ENCODE data around the gene MYL6B. TPM values are rescaled to one million over a fixed set of nuclear protein-coding genes. Genes with fewer than 3 reads are reported as not detected.

MYL6B gene
- total and polyA plus RNA-seq, 12 donors: 31.9 to 64.0 (median 49.9) TPM

DNA sequence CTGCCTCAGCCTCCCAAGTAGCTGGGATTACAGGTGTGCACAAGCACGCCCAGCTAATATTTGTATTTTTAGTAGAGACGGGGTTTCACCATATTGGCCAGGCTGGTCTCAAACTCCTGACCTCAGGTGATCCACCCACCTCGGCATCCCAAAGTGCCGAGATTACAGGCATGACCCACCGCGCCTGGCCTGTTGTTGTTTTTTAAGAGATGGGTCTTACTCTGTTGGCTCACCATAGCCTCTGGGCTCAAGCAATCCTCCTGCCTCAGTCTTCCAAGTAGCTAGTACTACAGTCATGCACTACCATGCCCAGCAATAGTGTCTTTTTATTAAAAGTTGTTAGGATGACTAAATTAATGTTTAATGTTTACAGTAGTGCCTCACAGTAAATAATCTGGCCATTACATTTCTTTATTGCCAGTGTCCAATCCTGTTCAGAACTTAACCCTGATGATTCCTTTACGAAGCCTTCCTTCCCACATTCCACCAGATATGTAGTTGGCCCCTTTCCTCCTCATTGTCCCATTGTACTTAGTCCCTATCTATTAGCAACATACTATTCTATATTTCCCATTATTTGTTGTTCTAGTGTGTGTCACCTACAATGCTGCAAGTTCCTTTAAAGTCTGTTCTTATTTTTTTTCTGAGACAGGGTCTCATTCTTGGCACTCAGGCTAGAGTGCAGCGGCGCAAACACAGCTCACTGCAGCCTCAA is 45.7 kb downstream of the MYL6B start:
- Histone ChIP-seq H3K36me3 (no peaks in the 10 kb centered on the region), H3K27me3 (no peaks in the 10 kb centered on the region), H3K4me3 (no peak overlapping the region), H3K27ac (no peak overlapping the region), H3K4me1 (peaks cover 0 to 8% (median 0%) of the 10 kb centered on the region in 9 donors), H3K9me3 (no peaks in the 10 kb centered on the region)
- ATAC-seq (no peak), DNase-seq (no peak)
- no peak for TF ChIP-seq CTCF (IDR thresholded peaks at IDR 0.05)
- intact Hi-C loops (cut with DNase I): loop anchor here in 1 of 10 donors (10.0 kb wide), 1 partner anchor 267 kb away; the partner anchor contains the start of gene SPRYD4
- WGBS, 2 donors: 82 to 87% methylated on average over 9 of the region's 9 CpGs

GRCh38 chr12:56198836-56199235 is 46.4 kb downstream of the MYL6B start:
- Histone ChIP-seq H3K4me3 (no peak overlapping the region), H3K27me3 (no peaks in the 10 kb centered on the region), H3K36me3 (peaks cover 0 to under 1% (median 0%) of the 10 kb centered on the region in 9 donors), H3K4me1 (peaks cover 0 to 5% (median 0%) of the 10 kb centered on the region in 9 donors), H3K27ac (no peak overlapping the region), H3K9me3 (no peaks in the 10 kb centered on the region)
- DNase-seq (no peak), ATAC-seq (no peak)
- TF ChIP-seq CTCF (IDR thresholded peaks at IDR 0.05): no peak
- intact Hi-C loops (cut with DNase I): loop anchor here in 1 of 10 donors (10.0 kb wide), 1 partner anchor 266 kb away; the partner anchor contains the start of gene SPRYD4
- WGBS, 2 donors: 72 to 81% methylated on average over 1 of the region's 1 CpG

GRCh38 chr12:56202366-56202765 is 50.0 kb downstream of the MYL6B start:
- Histone ChIP-seq H3K27me3 (no peaks in the 10 kb centered on the region), H3K9me3 (no peaks in the 10 kb centered on the region), H3K4me1 (peaks cover 0 to 22% (median 3%) of the 10 kb centered on the region in 9 donors), H3K27ac (no peak overlapping the region), H3K4me3 (no peak overlapping the region), H3K36me3 (peaks cover 0 to 34% (median 17%) of the 10 kb centered on the region in 9 donors)
- no peak for ATAC-seq
- DNase-seq: no peak
- WGBS, 2 donors: 53 to 55% methylated on average over 1 of the region's 1 CpG
- no peak for TF ChIP-seq CTCF (IDR thresholded peaks at IDR 0.05)
- intact Hi-C loops (cut with DNase I): loop anchor here in 2 of 10 donors (10.0 kb wide), 1 partner anchor 262 kb away; the partner anchor contains the start of gene SPRYD4 (in 2 of the 2)

GRCh38 chr12:56202838-56203237 is 50.5 kb downstream of the MYL6B start:
- H3K9me3 ChIP-seq: no peaks in the 10 kb centered on the region
- no peak for TF ChIP-seq CTCF (IDR thresholded peaks at IDR 0.05)
- H3K27ac ChIP-seq: no peak overlapping the region
- peaks cover 0 to 39% (median 22%) of the 10 kb centered on the region in 9 donors for H3K36me3 ChIP-seq
- ATAC-seq (no peak), DNase-seq (no peak)
- peaks cover 0 to 22% (median 3%) of the 10 kb centered on the region in 9 donors for H3K4me1 ChIP-seq
- H3K4me3 ChIP-seq: no peak overlapping the region
- H3K27me3 ChIP-seq: no peaks in the 10 kb centered on the region
- intact Hi-C loops (cut with DNase I): loop anchor here in 2 of 10 donors (10.0 kb wide), 1 partner anchor 262 kb away; the partner anchor contains the start of gene SPRYD4 (in 2 of the 2)
- WGBS, 2 donors: 82 to 88% methylated on average over 2 of the region's 2 CpGs

Measured in heart right ventricle (tissue), 16 donors.